ENCODE data around the gene MED7.
A peak's percentile ranks its signal among the peaks of the same experiment; 100 is the strongest.

The MED7 gene

GRCh38 chr5:157162919-157163510 lies 20.4 kb upstream of the MED7 start:
- no peak for DNase-seq

GRCh38 chr5:157161996-157162395 lies 19.3 kb upstream of the MED7 start:
- no peak for DNase-seq

- DNase-seq, result no peak
Measured at GRCh38 chr5:157160001-157160400, 17.3 kb upstream of the MED7 start.

GRCh38 chr5:157159209-157159751 lies 16.6 kb upstream of the MED7 start:
- DNase-seq, result peak; percentile 29

GRCh38 chr5:157157293-157157891 lies 14.7 kb upstream of the MED7 start:
- no peak for DNase-seq

GRCh38 chr5:157155297-157155696 lies 12.6 kb upstream of the MED7 start:
- no peak for DNase-seq

- DNase-seq, result no peak
Measured at GRCh38 chr5:157150995-157151394, 8.3 kb upstream of the MED7 start.

GRCh38 chr5:157148734-157149615 lies 6.3 kb upstream of the MED7 start:
- peak; percentile 77 for DNase-seq

- peak; percentile 43 for DNase-seq
Measured at GRCh38 chr5:157143127-157143971, 684 bp upstream of the MED7 start.

- no peak for DNase-seq
Measured at GRCh38 chr5:157137691-157138090, 5.0 kb downstream of the MED7 start.

- DNase-seq, result no peak
Measured at GRCh38 chr5:157132281-157132612, 10.4 kb downstream of the MED7 start.

GRCh38 chr5:157130925-157131324 lies 11.7 kb downstream of the MED7 start:
- DNase-seq, result no peak

- DNase-seq, result no peak
Measured at GRCh38 chr5:157121709-157122108, 21.0 kb downstream of the MED7 start.

GRCh38 chr5:157120102-157120501 lies 22.6 kb downstream of the MED7 start:
- DNase-seq, result no peak

GRCh38 chr5:157116483-157116954 lies 26.1 kb downstream of the MED7 start:
- peak; percentile 21 for DNase-seq

GRCh38 chr5:157115502-157115901 lies 27.2 kb downstream of the MED7 start:
- DNase-seq, result no peak

GRCh38 chr5:157115012-157115411 lies 27.7 kb downstream of the MED7 start:
- DNase-seq, result no peak

GRCh38 chr5:157113002-157113401 lies 29.7 kb downstream of the MED7 start:
- no peak for DNase-seq

- no peak for DNase-seq
Measured at GRCh38 chr5:157109744-157110143, 32.9 kb downstream of the MED7 start.

GRCh38 chr5:157108976-157109375 lies 33.7 kb downstream of the MED7 start, which contains the start of gene HAVCR2:
Gene HAVCR2 (minus strand): TSS chr5:157109044. CDS start chr5:157108983, 61 bp downstream.
- peak; percentile 38 for DNase-seq

- DNase-seq, result no peak
Measured at GRCh38 chr5:157107508-157107907, 35.2 kb downstream of the MED7 start.

GRCh38 chr5:157106630-157107461 lies 35.8 kb downstream of the MED7 start:
- DNase-seq, result no peak
